Measurements from ENCODE around the gene ZNF668. TPM values are rescaled to one million over a fixed set of nuclear protein-coding genes. Genes with fewer than 3 reads are reported as not detected.

The ZNF668 gene
- total and polyA plus RNA-seq, 4 donors, result 0.92 to 4.8 (median 3.9) TPM

DNA sequence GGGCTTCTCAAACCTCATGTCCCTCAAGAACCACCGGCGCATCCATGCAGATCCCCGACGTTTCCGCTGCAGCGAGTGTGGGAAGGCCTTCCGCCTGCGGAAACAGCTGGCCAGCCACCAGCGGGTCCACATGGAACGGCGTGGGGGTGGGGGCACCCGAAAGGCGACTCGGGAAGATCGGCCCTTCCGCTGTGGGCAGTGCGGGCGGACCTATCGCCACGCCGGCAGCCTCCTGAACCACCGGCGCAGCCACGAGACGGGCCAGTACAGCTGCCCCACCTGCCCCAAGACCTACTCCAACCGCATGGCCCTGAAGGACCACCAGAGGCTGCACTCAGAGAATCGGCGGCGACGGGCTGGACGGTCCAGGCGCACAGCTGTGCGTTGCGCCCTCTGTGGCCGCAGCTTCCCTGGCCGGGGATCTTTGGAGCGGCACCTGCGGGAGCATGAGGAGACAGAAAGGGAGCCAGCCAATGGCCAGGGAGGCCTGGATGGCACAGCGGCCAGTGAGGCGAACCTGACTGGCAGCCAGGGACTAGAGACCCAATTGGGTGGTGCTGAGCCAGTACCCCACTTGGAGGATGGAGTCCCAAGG, 6.1 kb upstream of the ZNF668 start:
- Histone ChIP-seq H3K9ac (ENCODE audit: low read depth in 1 of 2, low read length in 2 of 2) (no peak overlapping the region), H3K27me3 (ENCODE audit: control insufficient read depth in 4 of 4, insufficient read depth in 4 of 4, low read length in 3 of 4) (no peaks in the 10 kb centered on the region), H3K36me3 (ENCODE audit: control insufficient read depth in 4 of 4, insufficient read depth in 3 of 4, low read depth in 1 of 4, low read length in 3 of 4) (peaks cover 6 to 62% (median 26%) of the 10 kb centered on the region in 4 donors), H3K4me3 (ENCODE audit: low read depth in 1 of 3, low read length in 3 of 3) (no peak overlapping the region), H3K9me3 (ENCODE audit: control insufficient read depth in 4 of 4, low read length in 3 of 4) (no peaks in the 10 kb centered on the region), H3K27ac (ENCODE audit: low read depth in 1 of 2, low read length in 2 of 2) (no peak overlapping the region), H3K4me1 (ENCODE audit: control insufficient read depth in 4 of 4, insufficient read depth in 4 of 4, low read length in 3 of 4) (peaks cover 0 to 6% (median 2%) of the 10 kb centered on the region in 4 donors)
- 98% methylated on average over 40 of the region's 40 CpGs for WGBS
- DNase-seq (ENCODE audit: low spot score), result no peak
- TF ChIP-seq, protein P1, sequence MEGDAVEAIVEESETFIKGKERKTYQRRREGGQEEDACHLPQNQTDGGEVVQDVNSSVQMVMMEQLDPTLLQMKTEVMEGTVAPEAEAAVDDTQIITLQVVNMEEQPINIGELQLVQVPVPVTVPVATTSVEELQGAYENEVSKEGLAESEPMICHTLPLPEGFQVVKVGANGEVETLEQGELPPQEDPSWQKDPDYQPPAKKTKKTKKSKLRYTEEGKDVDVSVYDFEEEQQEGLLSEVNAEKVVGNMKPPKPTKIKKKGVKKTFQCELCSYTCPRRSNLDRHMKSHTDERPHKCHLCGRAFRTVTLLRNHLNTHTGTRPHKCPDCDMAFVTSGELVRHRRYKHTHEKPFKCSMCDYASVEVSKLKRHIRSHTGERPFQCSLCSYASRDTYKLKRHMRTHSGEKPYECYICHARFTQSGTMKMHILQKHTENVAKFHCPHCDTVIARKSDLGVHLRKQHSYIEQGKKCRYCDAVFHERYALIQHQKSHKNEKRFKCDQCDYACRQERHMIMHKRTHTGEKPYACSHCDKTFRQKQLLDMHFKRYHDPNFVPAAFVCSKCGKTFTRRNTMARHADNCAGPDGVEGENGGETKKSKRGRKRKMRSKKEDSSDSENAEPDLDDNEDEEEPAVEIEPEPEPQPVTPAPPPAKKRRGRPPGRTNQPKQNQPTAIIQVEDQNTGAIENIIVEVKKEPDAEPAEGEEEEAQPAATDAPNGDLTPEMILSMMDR (IDR thresholded peaks at IDR 0.05; ENCODE audit: low read depth, low read length, missing input control), result no peak
- TF ChIP-seq ATF3 (IDR thresholded peaks at IDR 0.05) (no peak), FOXA1 (IDR thresholded peaks at IDR 0.05) (no peak), NR2F2 (IDR thresholded peaks at IDR 0.05) (no peak)

DNA sequence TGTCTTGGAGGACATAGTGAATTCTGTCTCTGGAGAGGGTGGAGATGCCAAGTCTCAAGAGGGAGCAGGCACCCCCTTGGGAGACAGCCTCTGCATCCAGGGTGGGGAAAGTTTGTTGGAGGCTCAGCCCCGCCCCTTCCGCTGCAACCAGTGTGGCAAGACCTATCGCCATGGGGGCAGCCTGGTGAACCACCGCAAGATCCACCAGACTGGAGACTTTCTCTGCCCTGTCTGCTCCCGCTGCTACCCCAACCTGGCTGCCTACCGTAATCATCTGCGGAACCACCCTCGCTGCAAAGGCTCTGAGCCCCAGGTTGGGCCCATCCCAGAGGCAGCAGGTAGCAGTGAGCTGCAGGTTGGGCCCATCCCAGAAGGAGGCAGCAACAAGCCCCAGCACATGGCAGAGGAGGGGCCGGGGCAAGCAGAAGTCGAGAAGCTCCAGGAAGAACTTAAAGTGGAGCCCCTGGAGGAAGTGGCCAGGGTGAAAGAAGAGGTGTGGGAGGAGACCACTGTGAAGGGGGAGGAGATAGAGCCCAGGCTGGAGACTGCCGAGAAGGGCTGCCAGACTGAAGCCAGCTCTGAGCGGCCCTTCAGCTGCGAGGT, 5.4 kb upstream of the ZNF668 start:
- Histone ChIP-seq H3K4me1 (ENCODE audit: control insufficient read depth in 4 of 4, insufficient read depth in 4 of 4, low read length in 3 of 4) (peaks cover 0 to 13% (median 8%) of the 10 kb centered on the region in 4 donors), H3K36me3 (ENCODE audit: control insufficient read depth in 4 of 4, insufficient read depth in 3 of 4, low read depth in 1 of 4, low read length in 3 of 4) (peaks cover 4 to 58% (median 23%) of the 10 kb centered on the region in 4 donors), H3K27ac (ENCODE audit: low read depth in 1 of 2, low read length in 2 of 2) (no peak overlapping the region)

More for the DNA sequence above, 5.4 kb upstream of the ZNF668 start:
- no peak overlapping the region for H3K4me3 ChIP-seq (ENCODE audit: low read depth in 1 of 3, low read length in 3 of 3)
- no peak for TF ChIP-seq RXRA (IDR thresholded peaks at IDR 0.05)
- no peak for TF ChIP-seq SP1 (IDR thresholded peaks at IDR 0.05)
- no peak for TF ChIP-seq YY1 (IDR thresholded peaks at IDR 0.05)
- no peak for TF ChIP-seq ATF3 (IDR thresholded peaks at IDR 0.05)
- TF ChIP-seq EGR1 (IDR thresholded peaks at IDR 0.05; ENCODE audit: low read depth in 2 of 2), result no peak
- TF ChIP-seq, protein P2, sequence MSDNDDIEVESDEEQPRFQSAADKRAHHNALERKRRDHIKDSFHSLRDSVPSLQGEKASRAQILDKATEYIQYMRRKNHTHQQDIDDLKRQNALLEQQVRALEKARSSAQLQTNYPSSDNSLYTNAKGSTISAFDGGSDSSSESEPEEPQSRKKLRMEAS (IDR thresholded peaks at IDR 0.05), result no peak
- TF ChIP-seq TAF1 (conservative IDR thresholded peaks at IDR 0.05), result no peak
- TF ChIP-seq FOXA2 (IDR thresholded peaks at IDR 0.05), result no peak
- TF ChIP-seq, protein P1 (IDR thresholded peaks at IDR 0.05; ENCODE audit: low read depth, low read length, missing input control), result no peak
- no peak for TF ChIP-seq FOXA1 (IDR thresholded peaks at IDR 0.05)
- TF ChIP-seq RAD21 (IDR thresholded peaks at IDR 0.05), result no peak
- no peak for TF ChIP-seq GABPA (IDR thresholded peaks at IDR 0.05 in 1 of 2, conservative IDR thresholded peaks at IDR 0.05 in 1 of 2)
- TF ChIP-seq HNF4A (conservative IDR thresholded peaks at IDR 0.05), result no peak
- TF ChIP-seq HNF4G (IDR thresholded peaks at IDR 0.05), result no peak
- TF ChIP-seq, protein P3, sequence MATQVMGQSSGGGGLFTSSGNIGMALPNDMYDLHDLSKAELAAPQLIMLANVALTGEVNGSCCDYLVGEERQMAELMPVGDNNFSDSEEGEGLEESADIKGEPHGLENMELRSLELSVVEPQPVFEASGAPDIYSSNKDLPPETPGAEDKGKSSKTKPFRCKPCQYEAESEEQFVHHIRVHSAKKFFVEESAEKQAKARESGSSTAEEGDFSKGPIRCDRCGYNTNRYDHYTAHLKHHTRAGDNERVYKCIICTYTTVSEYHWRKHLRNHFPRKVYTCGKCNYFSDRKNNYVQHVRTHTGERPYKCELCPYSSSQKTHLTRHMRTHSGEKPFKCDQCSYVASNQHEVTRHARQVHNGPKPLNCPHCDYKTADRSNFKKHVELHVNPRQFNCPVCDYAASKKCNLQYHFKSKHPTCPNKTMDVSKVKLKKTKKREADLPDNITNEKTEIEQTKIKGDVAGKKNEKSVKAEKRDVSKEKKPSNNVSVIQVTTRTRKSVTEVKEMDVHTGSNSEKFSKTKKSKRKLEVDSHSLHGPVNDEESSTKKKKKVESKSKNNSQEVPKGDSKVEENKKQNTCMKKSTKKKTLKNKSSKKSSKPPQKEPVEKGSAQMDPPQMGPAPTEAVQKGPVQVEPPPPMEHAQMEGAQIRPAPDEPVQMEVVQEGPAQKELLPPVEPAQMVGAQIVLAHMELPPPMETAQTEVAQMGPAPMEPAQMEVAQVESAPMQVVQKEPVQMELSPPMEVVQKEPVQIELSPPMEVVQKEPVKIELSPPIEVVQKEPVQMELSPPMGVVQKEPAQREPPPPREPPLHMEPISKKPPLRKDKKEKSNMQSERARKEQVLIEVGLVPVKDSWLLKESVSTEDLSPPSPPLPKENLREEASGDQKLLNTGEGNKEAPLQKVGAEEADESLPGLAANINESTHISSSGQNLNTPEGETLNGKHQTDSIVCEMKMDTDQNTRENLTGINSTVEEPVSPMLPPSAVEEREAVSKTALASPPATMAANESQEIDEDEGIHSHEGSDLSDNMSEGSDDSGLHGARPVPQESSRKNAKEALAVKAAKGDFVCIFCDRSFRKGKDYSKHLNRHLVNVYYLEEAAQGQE (IDR thresholded peaks at IDR 0.05), result no peak
- no peak for TF ChIP-seq NR2F2 (IDR thresholded peaks at IDR 0.05)
- TF ChIP-seq, protein P4, sequence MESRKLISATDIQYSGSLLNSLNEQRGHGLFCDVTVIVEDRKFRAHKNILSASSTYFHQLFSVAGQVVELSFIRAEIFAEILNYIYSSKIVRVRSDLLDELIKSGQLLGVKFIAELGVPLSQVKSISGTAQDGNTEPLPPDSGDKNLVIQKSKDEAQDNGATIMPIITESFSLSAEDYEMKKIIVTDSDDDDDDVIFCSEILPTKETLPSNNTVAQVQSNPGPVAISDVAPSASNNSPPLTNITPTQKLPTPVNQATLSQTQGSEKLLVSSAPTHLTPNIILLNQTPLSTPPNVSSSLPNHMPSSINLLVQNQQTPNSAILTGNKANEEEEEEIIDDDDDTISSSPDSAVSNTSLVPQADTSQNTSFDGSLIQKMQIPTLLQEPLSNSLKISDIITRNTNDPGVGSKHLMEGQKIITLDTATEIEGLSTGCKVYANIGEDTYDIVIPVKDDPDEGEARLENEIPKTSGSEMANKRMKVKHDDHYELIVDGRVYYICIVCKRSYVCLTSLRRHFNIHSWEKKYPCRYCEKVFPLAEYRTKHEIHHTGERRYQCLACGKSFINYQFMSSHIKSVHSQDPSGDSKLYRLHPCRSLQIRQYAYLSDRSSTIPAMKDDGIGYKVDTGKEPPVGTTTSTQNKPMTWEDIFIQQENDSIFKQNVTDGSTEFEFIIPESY (IDR thresholded peaks at IDR 0.05), result no peak
- no peaks in the 10 kb centered on the region for H3K9me3 ChIP-seq (ENCODE audit: control insufficient read depth in 4 of 4, low read length in 3 of 4)
- H3K27me3 ChIP-seq (ENCODE audit: control insufficient read depth in 4 of 4, insufficient read depth in 4 of 4, low read length in 3 of 4), result no peaks in the 10 kb centered on the region
- no peak for DNase-seq (ENCODE audit: low spot score)
- no peak overlapping the region for H3K9ac ChIP-seq (ENCODE audit: low read depth in 1 of 2, low read length in 2 of 2)
- 89% methylated on average over 13 of the region's 13 CpGs for WGBS

Measured in liver (tissue), 9 donors.